ENCODE measurements around the gene RSPH6A.
"Not testable (repeated sequence)": the region's sequence is repeated elsewhere in the genome, so short reads cannot be mapped to it uniquely, and the experiment has no call there.

RSPH6A gene

DNA sequence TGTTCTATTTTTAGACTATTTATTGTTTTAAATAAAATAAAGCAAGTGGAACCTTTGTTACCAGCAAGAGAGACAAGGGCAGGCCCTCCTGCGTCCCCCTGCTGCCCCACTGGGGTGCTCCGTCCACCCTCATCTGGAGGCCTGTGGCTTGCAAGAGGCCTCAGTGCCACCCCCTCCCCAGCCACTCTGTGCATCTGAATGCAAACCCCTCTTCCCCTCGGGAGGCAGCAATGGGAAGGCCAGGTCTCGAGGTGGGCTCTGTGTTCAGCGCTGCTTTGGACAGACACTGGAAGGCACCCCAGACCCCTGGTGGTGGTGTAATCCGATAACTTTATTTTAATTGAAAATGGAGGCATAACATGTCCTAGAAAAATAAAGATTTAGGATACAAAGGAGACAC, 50.6 kb downstream of the RSPH6A start:
- DNase-seq, result no peak

DNA sequence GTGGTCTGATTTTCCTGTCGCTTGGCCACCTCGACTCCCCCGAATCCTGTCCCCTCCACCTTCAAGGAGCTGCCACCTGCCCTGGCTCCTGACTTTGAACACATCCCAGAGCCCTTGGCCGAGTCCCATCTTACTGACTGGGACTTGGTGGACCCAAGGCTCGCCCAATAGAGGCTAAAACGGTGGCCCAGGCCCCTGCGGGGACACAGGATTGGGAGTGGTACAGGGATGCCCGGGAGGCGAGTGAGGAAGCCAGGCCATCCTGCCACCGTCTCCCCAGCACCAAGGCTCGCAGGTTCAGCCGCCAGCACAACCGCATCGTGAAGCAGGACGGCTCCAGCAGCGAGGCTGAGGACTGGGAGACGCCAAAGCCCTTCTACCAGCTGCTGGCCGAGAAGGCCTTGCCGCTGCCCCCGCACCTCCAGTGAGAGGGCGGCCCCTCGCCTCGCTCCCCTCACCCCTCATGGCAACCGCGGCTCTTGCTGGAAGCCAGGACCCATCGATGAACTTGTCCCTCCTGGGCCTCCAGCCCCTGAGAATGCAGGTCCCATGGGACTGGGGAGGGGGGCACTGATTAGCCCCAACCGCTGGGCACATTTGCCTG, 51.3 kb downstream of the RSPH6A start:
- no peak for DNase-seq

DNA sequence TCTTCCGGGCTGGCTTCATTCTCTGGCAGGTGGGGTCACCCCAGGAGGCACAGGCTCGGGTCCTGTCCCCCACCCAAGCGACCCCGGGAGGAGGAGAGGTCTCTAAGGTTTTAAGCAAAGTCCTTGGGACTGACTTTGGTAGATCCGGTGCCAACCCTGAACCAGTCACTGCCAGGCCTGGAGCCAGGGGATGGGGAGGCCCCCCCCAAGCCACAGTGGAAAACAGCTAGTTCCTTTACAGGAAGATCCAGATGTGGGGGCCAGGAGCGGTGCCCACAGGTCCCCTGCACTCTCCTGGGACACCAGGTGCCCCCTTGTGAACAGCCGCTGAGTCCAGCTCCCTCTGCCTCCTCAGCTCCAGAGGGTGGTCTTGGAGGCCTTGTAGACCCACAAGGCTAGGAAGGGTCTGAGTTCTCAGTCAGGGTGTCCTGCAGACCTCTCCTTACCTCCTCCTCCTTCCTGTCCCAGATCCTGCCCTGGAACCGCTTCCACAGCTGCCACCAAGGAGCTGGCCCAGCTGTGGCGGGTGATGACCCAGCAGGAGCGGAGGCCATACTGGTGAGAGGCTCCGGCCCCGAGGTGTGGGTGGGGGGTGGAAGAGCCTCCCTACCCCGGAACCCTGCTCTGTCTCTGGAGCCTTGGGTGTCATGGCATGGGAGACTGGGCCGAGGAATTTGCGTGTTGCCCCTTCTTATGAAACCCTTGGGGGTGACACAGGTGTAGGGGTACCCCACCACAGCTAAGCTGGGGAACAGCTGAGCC, 52.1 kb downstream of the RSPH6A start:
- DNase-seq, result no peak

DNA sequence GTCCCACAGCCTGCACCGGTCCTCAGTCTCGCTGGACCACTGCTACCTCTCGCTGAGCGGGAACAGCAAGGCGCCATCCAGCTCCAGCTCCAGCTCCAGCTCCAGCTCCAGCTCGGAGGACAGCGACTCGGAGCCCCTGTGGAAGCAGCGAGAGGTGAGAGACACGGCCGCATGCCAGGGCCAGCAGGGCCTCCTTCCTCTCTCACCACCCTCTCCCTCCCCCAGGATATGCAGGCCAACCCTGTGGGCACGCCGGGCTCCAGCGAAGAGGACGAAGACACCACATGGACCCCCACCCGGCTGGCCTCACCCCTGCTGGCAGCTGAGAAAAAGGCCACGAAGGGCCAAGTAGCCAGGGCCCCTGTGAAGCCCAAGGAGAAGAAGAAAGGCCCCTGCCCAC, 53.4 kb downstream of the RSPH6A start:
- no peak for DNase-seq

DNA sequence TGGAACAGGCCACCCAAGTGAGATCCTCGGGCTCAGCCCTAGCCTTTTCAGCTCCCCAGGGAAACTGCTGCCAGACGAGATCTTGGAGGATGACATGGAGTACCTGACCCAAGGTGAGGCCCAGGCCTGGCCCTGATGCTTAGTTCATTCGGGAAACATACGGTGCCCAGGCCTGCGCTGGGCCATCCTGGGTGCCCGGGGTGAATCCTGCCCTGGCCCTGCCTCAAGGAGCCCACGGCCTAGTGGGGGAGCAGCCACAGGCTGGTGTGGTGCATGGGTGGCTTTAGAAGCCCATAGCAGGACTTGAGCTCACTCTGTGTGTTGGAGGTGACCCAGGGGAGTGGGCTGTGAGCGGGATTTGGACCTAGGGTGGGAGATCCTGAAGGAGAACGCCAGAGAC, 56.2 kb downstream of the RSPH6A start:
- no peak for DNase-seq

DNA sequence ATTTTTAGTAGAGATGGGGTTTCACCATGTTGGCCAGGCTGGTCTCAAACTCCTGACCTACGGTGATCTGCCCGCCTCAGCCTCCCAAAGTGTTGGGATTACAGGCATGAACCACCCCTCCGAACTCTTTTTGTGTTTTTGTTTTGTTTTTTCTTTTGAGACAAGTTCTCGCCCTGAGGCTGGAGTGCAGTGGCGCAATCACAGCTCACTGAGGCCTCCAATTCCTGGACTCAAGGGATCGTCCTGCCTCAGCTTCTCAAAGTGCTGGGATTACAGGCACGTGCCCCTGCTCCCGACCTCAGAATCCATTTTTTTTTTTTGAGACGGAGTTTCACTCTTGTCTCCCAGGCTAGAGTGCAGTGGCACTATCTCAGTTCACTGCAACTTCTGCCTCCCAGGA, 57.4 kb downstream of the RSPH6A start:
- no peak for DNase-seq

DNA sequence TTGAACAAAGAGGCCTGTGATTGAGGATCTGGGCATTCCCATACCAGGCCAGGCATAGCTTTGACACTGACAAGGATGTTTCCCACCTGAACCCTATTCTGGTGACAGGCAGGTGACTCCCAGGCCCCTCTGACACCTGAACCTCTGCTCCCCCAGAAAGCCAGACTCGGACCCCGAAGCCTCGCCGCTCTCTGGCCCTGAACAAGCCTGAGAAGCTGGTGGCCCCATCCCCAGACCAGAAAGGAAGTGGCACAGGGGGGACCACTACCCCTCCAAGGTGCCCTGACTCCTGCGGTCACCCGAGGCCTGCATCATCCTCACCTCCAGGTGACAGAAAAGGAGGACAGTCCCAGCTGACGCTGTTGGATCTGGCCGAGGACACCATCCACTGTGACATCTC, 60.8 kb downstream of the RSPH6A start:
- DNase-seq, result no peak

DNA sequence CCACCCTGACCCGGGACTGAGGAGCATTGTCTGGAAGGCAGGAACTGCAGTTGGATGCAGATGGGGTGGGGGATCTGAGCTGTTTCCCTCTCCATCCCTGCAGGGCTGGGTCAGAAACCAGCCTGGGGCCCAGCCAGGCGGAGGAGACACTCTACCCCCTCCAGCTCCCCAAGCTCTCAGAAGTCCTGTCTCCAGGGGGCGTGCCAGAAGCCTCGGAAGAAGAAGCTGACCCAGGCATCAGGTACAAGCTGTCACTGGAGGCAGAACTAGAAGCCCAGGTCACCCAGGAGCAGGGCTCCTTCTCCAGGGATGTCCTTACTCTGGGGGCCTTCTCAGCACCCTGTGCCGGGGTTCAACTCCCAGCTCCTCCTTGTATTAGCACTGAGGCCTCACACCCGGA, 61.6 kb downstream of the RSPH6A start:
- no peak for DNase-seq

DNA sequence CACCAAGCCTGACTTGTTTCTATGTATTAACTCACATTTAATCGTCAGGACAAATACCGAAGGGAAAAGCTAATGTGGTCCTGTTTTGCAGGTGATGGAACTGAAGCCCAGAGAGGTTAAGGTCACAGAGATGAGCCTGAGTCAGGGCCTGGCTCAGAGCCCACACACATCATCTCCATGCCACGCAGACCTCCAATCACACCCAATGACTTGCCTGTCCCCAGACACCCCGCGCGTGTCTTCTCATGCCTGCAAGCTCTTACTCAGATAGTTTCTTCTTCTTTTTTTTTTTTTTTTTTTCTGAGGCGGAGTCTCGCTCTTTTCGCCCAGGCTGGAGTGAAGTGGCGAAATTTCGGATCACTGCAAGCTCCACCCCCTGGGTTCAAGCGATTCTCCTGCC, 62.5 kb downstream of the RSPH6A start:
- DNase-seq, result no peak

DNA sequence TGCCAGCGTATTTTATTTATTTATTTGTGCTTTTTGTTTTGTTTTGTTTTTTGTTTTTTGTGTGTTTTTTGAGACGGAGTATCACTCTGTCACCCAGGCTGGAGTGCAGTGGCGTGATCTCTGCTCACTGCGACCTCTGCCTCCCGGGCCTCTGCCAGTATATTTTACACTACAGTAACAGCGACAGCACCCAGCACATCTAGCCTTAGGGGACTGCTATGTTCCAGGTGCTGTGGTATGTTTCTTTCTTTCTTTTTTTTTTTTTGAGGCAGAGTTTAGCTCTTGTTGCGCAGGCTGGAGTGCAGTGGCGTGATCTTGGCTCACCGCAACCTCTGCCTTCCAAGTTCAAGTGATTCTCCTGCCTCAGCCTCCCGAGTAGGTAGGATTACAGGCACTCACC, 63.6 kb downstream of the RSPH6A start:
- DNase-seq, result not testable (repeated sequence)

DNA sequence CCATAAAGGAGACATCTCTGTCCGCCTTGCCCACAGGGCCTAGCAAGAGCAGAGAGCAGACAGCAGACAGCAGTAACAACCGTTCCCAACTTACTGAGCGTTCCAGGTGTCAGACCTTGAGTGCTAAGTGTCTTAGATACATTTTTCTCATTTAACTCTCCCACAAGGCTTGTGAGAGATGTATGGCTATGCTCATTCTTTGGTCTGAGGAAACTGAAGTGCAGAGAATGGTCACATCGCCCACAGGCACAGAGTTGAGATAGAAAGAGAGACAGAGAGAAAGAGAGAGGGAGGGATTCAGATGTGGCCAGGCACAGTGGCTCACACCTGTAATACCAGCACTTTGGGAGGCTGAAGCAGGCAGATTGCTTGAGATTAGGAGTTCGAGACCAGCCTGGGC, 67.6 kb downstream of the RSPH6A start:
- DNase-seq, result no peak

DNA sequence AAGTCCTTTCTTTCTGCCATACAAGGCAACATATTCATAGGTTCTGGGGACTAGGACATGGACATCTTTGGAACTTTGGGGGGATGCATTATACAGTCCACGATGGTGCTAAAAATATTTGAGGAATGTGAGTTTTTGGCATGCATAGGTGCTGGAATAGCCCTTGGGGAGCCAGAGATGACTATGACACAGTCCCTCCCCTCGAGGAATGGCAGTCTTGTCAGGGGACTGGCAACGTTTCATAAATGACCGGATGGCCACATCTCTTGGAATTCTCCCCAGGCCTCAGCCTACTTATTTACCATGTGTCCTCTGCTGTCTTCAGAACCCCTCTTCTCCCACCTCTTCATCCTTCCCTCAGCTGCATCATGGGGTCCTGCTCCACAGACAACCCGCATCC, 68.2 kb downstream of the RSPH6A start:
- no peak for DNase-seq

All from DMS79 (cell line).